Neuron (in vitro differentiated cells): ENCODE data around the gene HCFC1R1.

Source experiments
- H2AFZ ChIP-seq: one replicate; pipeline ENCODE4 v1.6.1; 2013; ENCODE audit warnings: low read depth, mild to moderate bottlenecking, inconsistent platforms, low read length, moderate library complexity
- H3K27me3 ChIP-seq: one replicate; pipeline ENCODE4 v1.6.1; 2013; ENCODE audit warnings: low read length; ENCODE audit not compliant: insufficient read depth
- H3K36me3 ChIP-seq: one replicate; pipeline ENCODE4 v1.6.1; 2013; ENCODE audit warnings: low read length; ENCODE audit not compliant: insufficient read depth
- H3K4me1 ChIP-seq: one replicate; pipeline ENCODE4 v1.6.1; 2013; ENCODE audit warnings: low read length; ENCODE audit not compliant: insufficient read depth
- H3K4me3 ChIP-seq: 2 replicates; pipeline ENCODE4 v1.5.1; 2013; ENCODE audit warnings: mild to moderate bottlenecking, low read length, moderate library complexity
- H3K9me3 ChIP-seq: one replicate; pipeline ENCODE4 v1.6.1; 2013; ENCODE audit warnings: low read length

HCFC1R1 gene

GRCh38 chr16:3036726-3037315, 13.1 kb upstream of the HCFC1R1 start, which contains the start of gene BICDL2:
Gene BICDL2 (minus strand): TSS chr16:3036944. CDS start chr16:3035496, 1,448 bp downstream.
- Histone ChIP-seq H3K27me3 (peaks cover 56% of the 10 kb centered on the region), H3K4me3 (no peak within 1 kb of the TSS)

DNA sequence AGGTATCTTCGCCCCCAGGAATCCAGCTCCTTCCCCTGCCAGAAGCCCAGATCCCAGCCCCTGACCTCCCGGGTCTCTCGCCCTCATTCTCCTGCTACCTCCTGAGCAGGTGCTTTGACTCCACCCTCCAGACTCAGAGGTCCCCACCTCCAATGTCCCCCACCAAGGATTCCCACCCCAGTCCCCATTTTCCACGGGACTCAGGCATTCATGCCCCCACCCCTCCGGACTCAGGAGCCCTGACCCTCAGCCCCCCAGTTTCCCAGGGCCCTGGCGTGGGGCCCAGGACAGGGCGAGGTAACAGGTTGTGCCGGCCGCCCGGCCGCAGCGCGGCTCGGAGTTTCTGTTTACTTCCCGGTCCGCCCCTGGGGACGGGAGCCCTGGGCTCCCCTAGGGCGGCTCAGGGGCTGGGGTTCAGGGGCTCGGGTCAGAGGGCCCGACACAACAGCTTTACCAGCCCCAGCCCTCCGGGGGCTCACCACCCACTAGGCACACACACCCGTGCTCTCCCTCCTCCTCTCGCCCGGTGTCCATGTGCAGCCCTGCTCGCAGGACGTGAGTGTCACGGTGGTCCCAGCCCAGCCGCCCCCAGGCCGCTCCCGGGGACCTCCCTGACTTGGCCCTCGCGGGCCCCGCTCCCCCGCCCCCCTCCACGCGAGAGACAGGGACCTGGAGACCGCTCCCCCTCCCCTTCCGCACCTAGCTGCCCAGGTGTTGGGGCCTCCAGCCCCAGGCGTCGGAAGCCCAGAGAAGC, 12.4 kb upstream of the HCFC1R1 start:
- H3K27me3 ChIP-seq, result peaks cover 56% of the 10 kb centered on the region
- no peak overlapping the region for H3K4me3 ChIP-seq
- H3K9me3 ChIP-seq, result no peaks in the 10 kb centered on the region
- no peaks in the 10 kb centered on the region for H3K36me3 ChIP-seq
- no peak overlapping the region for H2AFZ ChIP-seq
- no peaks in the 10 kb centered on the region for H3K4me1 ChIP-seq

More at GRCh38 chr16:3036726-3037315, 13.1 kb upstream of the HCFC1R1 start, which contains the start of gene BICDL2:
- no peaks in the 10 kb centered on the region for H3K9me3 ChIP-seq
- no peaks in the 10 kb centered on the region for H3K4me1 ChIP-seq
- H2AFZ ChIP-seq, result no peak within 1 kb of the TSS
- no peaks in the 10 kb centered on the region for H3K36me3 ChIP-seq

DNA sequence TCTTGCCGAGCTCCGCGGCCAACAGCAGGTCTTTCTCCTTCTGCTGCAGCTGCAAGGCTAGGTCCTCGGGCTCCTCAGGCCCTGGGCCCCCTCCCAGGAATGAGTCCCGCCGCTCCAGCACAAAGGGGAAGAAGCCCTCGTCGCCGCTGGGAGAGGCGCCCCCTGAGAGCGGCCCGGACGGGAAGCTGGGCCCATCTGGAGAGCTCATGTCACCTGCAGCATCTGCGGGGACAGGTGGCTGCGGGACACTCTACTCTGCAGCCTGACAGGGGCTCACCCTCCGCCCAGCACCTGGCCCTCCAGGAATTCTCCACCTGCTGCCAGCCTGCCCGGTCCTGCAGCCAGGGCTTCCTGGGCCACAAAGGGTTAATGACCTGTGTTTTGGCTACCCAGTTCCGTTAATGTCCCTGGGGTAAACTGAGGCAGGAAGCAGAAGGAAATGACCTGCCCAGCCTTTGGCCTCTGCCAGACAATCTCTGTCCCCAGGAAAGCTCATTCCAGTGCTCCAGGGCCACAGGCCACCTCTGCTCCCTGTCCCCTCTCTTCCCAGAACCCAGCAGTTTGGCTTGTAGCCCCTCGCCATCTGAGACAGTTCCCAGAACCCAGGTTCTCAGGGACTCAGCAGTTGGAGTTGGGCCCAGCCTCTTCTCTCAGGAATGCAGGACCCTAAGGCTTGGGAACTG, 11.7 kb upstream of the HCFC1R1 start:
- Histone ChIP-seq H3K36me3 (no peaks in the 10 kb centered on the region), H3K4me3 (no peak overlapping the region), H2AFZ (no peak overlapping the region), H3K4me1 (no peaks in the 10 kb centered on the region), H3K27me3 (peaks cover 56% of the 10 kb centered on the region), H3K9me3 (no peaks in the 10 kb centered on the region)

GRCh38 chr16:3032624-3033023, 8.9 kb upstream of the HCFC1R1 start:
- Histone ChIP-seq H3K27me3 (peaks cover 43% of the 10 kb centered on the region), H3K4me1 (no peaks in the 10 kb centered on the region), H3K4me3 (no peak overlapping the region), H2AFZ (no peak overlapping the region), H3K9me3 (no peaks in the 10 kb centered on the region), H3K36me3 (no peaks in the 10 kb centered on the region)

DNA sequence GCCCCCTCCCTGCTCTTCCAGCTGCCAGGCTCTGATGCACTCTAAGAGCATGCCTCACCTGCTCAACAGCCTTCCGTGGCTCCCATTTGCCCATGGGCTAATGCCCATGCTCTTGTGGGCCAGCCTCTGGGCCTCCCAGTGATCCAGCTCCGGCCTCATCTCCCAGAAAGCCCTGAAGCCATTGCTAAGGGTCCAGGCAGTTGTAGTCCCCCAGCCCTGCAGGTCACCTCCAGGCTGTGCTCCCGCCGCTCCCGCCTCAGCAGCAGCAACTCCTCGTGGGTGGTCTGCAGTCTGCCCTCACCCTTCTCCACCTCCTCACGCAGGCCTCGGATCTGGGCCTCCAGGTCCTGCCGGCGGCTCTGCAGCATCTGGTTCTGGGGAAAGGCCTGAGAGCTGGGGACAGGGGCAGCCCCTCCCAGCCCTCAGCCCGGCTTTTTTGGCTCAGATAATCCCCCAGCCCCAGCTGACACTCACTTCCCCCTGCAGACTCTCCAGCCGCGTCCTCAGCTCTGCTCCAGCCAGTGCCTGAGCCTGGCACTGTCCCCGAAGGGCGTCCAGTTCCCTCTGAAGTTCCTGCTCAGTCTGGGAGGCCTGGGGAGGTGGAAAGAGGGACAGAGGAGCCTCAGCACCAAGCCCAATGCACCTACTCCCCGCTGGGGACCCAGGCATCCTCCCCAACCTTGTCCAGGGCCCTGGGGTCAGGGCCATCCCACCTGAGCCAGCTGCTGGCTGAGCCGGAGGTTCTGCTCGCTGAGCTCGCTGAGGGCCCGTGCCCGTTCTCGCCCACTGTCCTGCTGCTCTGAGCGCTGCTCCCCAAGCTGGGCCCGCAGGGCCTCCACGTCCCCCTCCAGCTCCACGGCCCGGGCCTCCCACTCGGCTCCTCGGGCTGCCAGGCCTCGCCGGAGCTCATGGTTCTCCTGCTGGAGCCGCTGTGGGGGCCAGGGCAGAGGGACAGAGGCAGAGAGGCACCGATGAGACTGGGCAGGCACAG, 6.8 kb upstream of the HCFC1R1 start:
- Histone ChIP-seq H3K9me3 (no peaks in the 10 kb centered on the region), H3K36me3 (peaks cover 17% of the 10 kb centered on the region), H3K27me3 (peaks cover 24% of the 10 kb centered on the region)

GRCh38 chr16:3029491-3030221, 5.9 kb upstream of the HCFC1R1 start:
- H3K4me1 ChIP-seq, result no peaks in the 10 kb centered on the region
- no peak overlapping the region for H3K4me3 ChIP-seq
- peaks cover 18% of the 10 kb centered on the region for H3K27me3 ChIP-seq
- H2AFZ ChIP-seq, result no peak overlapping the region
- peaks cover 19% of the 10 kb centered on the region for H3K36me3 ChIP-seq
- no peaks in the 10 kb centered on the region for H3K9me3 ChIP-seq

More for the DNA sequence above, 6.8 kb upstream of the HCFC1R1 start:
- H2AFZ ChIP-seq, result no peak overlapping the region
- H3K4me3 ChIP-seq, result no peak overlapping the region
- H3K4me1 ChIP-seq, result no peaks in the 10 kb centered on the region

DNA sequence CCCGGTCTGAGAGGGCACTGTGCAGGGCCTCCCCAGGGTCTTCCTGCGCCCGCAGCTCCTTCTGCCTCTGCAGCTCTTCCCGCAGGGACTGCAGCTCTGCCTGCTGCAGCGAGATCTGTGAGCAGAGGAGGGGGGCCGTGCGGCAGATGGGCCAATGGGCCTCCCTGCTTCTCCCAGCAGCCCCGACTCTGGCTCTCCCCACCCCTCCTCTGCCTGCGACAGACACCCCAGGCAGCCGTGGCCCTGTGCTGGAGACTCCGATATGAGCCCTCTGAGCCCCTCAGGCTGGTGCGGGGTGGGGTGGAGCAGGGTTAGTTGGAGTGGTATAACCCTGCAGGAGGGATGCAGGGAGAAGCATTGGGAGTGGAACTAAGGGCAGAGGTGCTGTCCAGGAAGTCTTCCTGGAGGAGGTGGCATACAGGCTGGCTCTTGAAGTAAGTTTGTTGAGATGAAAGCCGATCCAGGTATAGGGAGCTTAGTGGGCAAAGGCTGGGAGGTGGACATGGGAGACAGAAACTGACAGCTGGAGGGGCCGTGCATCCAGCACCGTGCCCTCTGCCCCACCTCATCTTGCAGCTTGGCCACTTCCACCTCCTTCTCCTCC, 5.1 kb upstream of the HCFC1R1 start:
- Histone ChIP-seq H3K27me3 (peaks cover 14% of the 10 kb centered on the region), H3K4me3 (no peak overlapping the region), H3K9me3 (no peaks in the 10 kb centered on the region), H3K36me3 (peaks cover 19% of the 10 kb centered on the region), H2AFZ (no peak overlapping the region), H3K4me1 (no peaks in the 10 kb centered on the region)

GRCh38 chr16:3027983-3028715, 4.4 kb upstream of the HCFC1R1 start:
- Histone ChIP-seq H2AFZ (no peak overlapping the region), H3K27me3 (peaks cover 7% of the 10 kb centered on the region), H3K4me1 (peaks cover 5% of the 10 kb centered on the region), H3K36me3 (peaks cover 19% of the 10 kb centered on the region), H3K4me3 (no peak overlapping the region), H3K9me3 (no peaks in the 10 kb centered on the region)

- peaks cover 12% of the 10 kb centered on the region for H3K4me1 ChIP-seq
- H3K27me3 ChIP-seq, result peaks cover 2% of the 10 kb centered on the region
- no peak overlapping the region for H2AFZ ChIP-seq
- peaks cover 19% of the 10 kb centered on the region for H3K36me3 ChIP-seq
- H3K4me3 ChIP-seq, result no peak overlapping the region
- H3K9me3 ChIP-seq, result no peaks in the 10 kb centered on the region
Observed at GRCh38 chr16:3027489-3027795, 3.7 kb upstream of the HCFC1R1 start.

DNA sequence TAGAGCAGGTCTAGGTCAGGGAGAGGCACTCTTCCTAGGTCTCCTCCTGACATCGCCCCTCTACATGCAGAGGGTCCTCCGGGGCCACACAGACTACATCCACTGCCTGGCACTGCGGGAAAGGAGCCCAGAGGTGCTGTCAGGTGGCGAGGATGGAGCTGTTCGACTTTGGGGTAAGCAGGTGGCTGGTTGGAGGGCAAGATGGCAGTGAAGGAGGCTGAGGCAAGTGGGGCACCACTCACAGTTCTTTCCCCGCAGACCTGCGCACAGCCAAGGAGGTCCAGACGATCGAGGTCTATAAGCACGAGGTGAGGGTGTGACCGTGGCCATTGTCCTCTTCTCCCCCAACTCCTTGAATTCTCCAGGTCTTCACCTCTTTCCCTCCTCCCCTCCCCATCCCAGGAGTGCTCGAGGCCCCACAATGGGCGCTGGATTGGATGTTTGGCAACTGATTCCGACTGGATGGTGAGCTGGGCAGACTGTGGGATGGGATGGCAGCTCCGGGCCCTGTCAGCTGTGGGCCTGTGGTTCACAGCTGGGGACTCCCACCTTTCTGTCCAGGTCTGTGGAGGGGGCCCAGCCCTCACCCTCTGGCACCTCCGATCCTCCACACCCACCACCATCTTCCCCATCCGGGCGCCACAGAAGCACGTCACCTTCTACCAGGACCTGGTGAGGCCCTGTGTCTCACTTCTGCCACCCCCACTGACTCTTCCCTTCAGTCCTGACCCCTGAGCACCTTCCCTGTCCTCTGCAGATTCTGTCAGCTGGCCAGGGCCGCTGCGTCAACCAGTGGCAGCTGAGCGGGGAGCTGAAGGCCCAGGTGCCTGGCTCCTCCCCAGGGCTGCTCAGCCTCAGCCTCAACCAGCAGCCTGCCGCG, 3.1 kb upstream of the HCFC1R1 start:
- no peaks in the 10 kb centered on the region for H3K27me3 ChIP-seq
- peaks cover 19% of the 10 kb centered on the region for H3K36me3 ChIP-seq
- H3K4me3 ChIP-seq, result no peak overlapping the region
- no peaks in the 10 kb centered on the region for H3K9me3 ChIP-seq
- H3K4me1 ChIP-seq, result peaks cover 18% of the 10 kb centered on the region
- H2AFZ ChIP-seq, result no peak overlapping the region

- no peak overlapping the region for H3K4me3 ChIP-seq
- H3K27me3 ChIP-seq, result no peaks in the 10 kb centered on the region
- peaks cover 19% of the 10 kb centered on the region for H3K36me3 ChIP-seq
- H2AFZ ChIP-seq, result no peak overlapping the region
- H3K4me1 ChIP-seq, result peaks cover 22% of the 10 kb centered on the region
- no peaks in the 10 kb centered on the region for H3K9me3 ChIP-seq
Observed at GRCh38 chr16:3026003-3026378, 2.2 kb upstream of the HCFC1R1 start.
